MM.1S (cell line): ENCODE data around the gene ELN.

ENCODE experiments used
- DNase-seq: peaks from one replicate; pipeline ENCODE4 v3.0.0-alpha.2; 2015
- H2AFZ ChIP-seq: fragments of 300-600 bp; sonication (generic); 2 replicates; pipeline ENCODE4 v1.6.0; 2016; ENCODE audit warnings: antibody characterized with exemption, low read length
- H3F3A ChIP-seq: fragments of 300-600 bp; sonication (generic); 2 replicates; pipeline ENCODE4 v1.6.1; 2016; ENCODE audit warnings: mild to moderate bottlenecking, antibody characterized with exemption, low read length, moderate library complexity, mixed read lengths; ENCODE audit not compliant: insufficient read depth
- H3K27ac ChIP-seq: fragments of 300-600 bp; sonication (generic); 2 replicates; pipeline ENCODE4 v1.5.1; 2016; ENCODE audit warnings: mild to moderate bottlenecking, low read length
- H3K27me3 ChIP-seq: fragments of 300-600 bp; sonication (generic); replicated peaks from 2 replicates; pipeline ENCODE4 v1.6.0; 2016; ENCODE audit warnings: low read length; ENCODE audit not compliant: insufficient read depth
- H3K36me3 ChIP-seq: fragments of 300-600 bp; sonication (generic); replicated peaks from 2 replicates; pipeline ENCODE4 v1.6.1; 2016; ENCODE audit warnings: mild to moderate bottlenecking, low read length, mixed read lengths; ENCODE audit not compliant: insufficient read depth
- H3K4me1 ChIP-seq: fragments of 300-600 bp; sonication (generic); 2 replicates; pipeline ENCODE4 v1.6.1; 2016; ENCODE audit warnings: low read length, mixed read lengths
- H3K4me2 ChIP-seq: fragments of 300-600 bp; sonication (generic); 2 replicates; pipeline ENCODE4 v1.6.0; 2016; ENCODE audit warnings: low read depth, low read length
- H3K4me3 ChIP-seq: fragments of 300-600 bp; sonication (generic); 2 replicates; pipeline ENCODE4 v1.5.1; 2016; ENCODE audit warnings: low read length, mixed read lengths
- H3K79me2 ChIP-seq: fragments of 300-600 bp; sonication (generic); 2 replicates; pipeline ENCODE4 v1.6.1; 2016; ENCODE audit warnings: mixed run types, low read length, mixed read lengths
- H3K9ac ChIP-seq: fragments of 300-600 bp; sonication (generic); 2 replicates; pipeline ENCODE4 v1.6.1; 2016; ENCODE audit warnings: low read length, mixed read lengths
- H3K9me2 ChIP-seq: fragments of 300-600 bp; sonication (generic); replicated peaks from 2 replicates; pipeline ENCODE4 v1.6.1; 2016; ENCODE audit warnings: mild to moderate bottlenecking, low read length, mixed read lengths; ENCODE audit not compliant: insufficient read depth
- H3K9me3 ChIP-seq: fragments of 300-600 bp; sonication (generic); replicated peaks from 2 replicates; pipeline ENCODE4 v1.6.1; 2016; ENCODE audit warnings: mild to moderate bottlenecking, low read length, mixed read lengths; ENCODE audit not compliant: insufficient read depth
- H4K20me1 ChIP-seq: fragments of 300-600 bp; sonication (generic); 2 replicates; pipeline ENCODE4 v1.6.1; 2016; ENCODE audit warnings: mild to moderate bottlenecking, low read length, moderate library complexity, mixed read lengths; ENCODE audit not compliant: insufficient read depth
- EZH2 ChIP-seq: fragments of 300-600 bp; sonication (generic); optimal IDR thresholded peaks from 2 replicates; pipeline ENCODE3; 2017; ENCODE audit warnings: low read depth, mild to moderate bottlenecking, antibody characterized with exemption, low read length, mixed read lengths
- EZH2phosphoT487 ChIP-seq: fragments of 300-600 bp; sonication (generic); IDR thresholded peaks from 2 replicates; pipeline ENCODE4 v1.6.1; 2018; ENCODE audit warnings: antibody characterized with exemption, low read length
- TF ChIP-seq, protein P1 (sequence below): fragments of 300-600 bp; sonication (generic); IDR thresholded peaks from 2 replicates; pipeline ENCODE4 v1.5.1; 2016; ENCODE audit warnings: antibody characterized with exemption, low read length, mixed read lengths

ELN gene

DNA sequence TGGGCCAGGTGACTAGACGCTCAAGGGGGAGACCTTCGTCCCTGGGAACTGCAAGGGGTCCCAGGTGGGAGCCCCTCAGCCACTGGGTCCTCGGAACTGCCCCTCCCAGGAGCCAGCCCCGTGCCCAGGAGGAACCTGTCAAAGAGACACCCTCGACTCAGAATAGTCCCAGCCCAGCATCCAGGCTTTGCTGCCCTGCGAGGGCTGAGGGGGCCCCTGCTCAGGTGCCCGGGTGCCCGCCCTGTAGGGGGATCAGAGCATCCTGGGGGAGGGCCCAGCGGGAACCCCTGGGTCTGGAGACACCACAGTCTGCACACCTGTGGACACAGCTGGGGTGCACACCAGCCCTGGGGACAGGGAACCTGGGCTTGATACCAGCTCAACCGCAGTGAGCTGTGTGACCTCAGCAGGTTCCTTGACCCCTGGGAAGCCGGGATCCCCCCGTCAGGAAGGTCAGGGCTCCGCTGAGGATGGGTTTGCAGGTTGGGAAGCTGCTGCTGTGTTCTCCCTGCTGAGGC lies 407 bp downstream of the ELN start:
- TF ChIP-seq EZH2phosphoT487 (no peak), EZH2 (no peak)
- TF ChIP-seq, protein P1, sequence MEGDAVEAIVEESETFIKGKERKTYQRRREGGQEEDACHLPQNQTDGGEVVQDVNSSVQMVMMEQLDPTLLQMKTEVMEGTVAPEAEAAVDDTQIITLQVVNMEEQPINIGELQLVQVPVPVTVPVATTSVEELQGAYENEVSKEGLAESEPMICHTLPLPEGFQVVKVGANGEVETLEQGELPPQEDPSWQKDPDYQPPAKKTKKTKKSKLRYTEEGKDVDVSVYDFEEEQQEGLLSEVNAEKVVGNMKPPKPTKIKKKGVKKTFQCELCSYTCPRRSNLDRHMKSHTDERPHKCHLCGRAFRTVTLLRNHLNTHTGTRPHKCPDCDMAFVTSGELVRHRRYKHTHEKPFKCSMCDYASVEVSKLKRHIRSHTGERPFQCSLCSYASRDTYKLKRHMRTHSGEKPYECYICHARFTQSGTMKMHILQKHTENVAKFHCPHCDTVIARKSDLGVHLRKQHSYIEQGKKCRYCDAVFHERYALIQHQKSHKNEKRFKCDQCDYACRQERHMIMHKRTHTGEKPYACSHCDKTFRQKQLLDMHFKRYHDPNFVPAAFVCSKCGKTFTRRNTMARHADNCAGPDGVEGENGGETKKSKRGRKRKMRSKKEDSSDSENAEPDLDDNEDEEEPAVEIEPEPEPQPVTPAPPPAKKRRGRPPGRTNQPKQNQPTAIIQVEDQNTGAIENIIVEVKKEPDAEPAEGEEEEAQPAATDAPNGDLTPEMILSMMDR: no peak
- no peaks in the 10 kb centered on the region for H3K9me3 ChIP-seq
- peaks cover 79% of the 10 kb centered on the region for H3K27me3 ChIP-seq
- H3F3A ChIP-seq: no peaks in the 10 kb centered on the region
- no peak overlapping the region for H3K4me3 ChIP-seq
- H3K4me2 ChIP-seq: no peak overlapping the region
- no peak overlapping the region for H3K9ac ChIP-seq
- H4K20me1 ChIP-seq: no peaks in the 10 kb centered on the region
- H3K27ac ChIP-seq: no peak overlapping the region
- no peaks in the 10 kb centered on the region for H3K36me3 ChIP-seq
- no peaks in the 10 kb centered on the region for H3K79me2 ChIP-seq
- no peaks in the 10 kb centered on the region for H3K4me1 ChIP-seq
- H2AFZ ChIP-seq: no peak overlapping the region
- no peaks in the 10 kb centered on the region for H3K9me2 ChIP-seq
- DNase-seq: no peak

DNA sequence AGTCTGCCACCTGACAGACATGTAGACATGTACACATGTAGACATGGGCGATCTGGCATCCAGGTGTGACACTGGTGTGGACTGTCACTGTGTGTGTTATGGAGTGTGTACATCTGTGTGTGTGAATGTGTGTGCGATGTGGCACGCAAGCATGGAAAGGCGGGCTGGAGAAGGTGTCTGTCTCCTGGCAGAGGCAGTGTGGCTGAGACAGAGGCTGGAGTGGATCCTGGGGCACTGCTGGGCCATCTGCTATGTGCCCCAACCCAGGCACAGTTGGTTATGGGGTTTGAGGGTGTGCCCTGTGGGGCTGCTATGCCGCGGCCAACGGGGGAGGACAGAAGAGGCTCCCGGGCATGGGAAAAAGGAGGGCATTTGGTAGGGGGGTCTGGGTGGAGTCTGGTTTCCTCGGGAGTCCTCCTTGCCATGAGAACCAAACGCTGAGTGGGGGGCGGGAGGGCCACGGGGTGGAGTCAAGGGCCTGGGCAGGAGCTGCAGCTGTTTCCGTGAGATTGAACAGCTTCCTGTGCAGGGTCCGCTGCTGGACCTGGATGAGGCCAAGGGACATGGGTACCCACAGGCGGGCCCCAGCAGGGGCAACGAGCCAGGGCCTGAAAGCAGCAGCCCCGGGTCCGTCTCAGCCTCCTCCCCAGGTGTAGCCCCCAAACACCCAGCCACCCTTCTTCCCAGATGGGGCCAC lies 1.3 kb downstream of the ELN start:
- no peaks in the 10 kb centered on the region for H3K79me2 ChIP-seq
- no peaks in the 10 kb centered on the region for H3K36me3 ChIP-seq
- H3K9me2 ChIP-seq: no peaks in the 10 kb centered on the region
- H3F3A ChIP-seq: no peaks in the 10 kb centered on the region
- H4K20me1 ChIP-seq: no peaks in the 10 kb centered on the region
- H3K9ac ChIP-seq: no peak overlapping the region
- no peak overlapping the region for H2AFZ ChIP-seq
- H3K27ac ChIP-seq: no peak overlapping the region
- peaks cover 71% of the 10 kb centered on the region for H3K27me3 ChIP-seq
- H3K9me3 ChIP-seq: no peaks in the 10 kb centered on the region
- no peak overlapping the region for H3K4me2 ChIP-seq
- no peaks in the 10 kb centered on the region for H3K4me1 ChIP-seq
- H3K4me3 ChIP-seq: no peak overlapping the region
- DNase-seq: no peak
- TF ChIP-seq EZH2: no peak
- TF ChIP-seq EZH2phosphoT487: no peak
- TF ChIP-seq, protein P1: no peak

DNA sequence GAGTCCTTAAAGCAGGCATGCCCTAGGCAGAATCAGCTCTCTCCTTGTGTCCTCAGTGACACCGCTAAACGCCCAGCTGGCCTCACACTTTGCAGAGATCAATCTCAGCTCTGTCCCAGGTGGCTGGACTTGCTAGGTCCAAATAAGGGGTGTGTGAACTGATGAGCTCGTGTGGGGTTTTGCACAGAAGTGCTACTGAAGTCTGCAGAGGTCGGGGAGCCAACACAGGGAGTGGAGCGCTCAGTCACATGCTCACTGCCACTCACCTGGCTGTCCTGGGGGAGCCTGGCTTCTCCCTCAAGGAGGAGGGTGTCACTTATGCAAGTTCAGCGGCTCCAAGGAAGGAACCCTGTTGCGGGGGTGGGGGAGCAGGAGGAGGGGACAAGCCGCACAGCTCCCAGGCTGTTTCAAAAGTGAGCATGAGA lies 2.0 kb downstream of the ELN start:
- H3K36me3 ChIP-seq: no peaks in the 10 kb centered on the region
- H3K27ac ChIP-seq: no peak overlapping the region
- H3K4me1 ChIP-seq: no peaks in the 10 kb centered on the region
- H3K9ac ChIP-seq: no peak overlapping the region
- no peak overlapping the region for H3K4me3 ChIP-seq
- no peaks in the 10 kb centered on the region for H3K9me2 ChIP-seq
- no peak for TF ChIP-seq EZH2
- no peak for TF ChIP-seq EZH2phosphoT487
- TF ChIP-seq, protein P1: no peak
- peaks cover 64% of the 10 kb centered on the region for H3K27me3 ChIP-seq
- no peak overlapping the region for H2AFZ ChIP-seq
- H3K9me3 ChIP-seq: no peaks in the 10 kb centered on the region
- H3F3A ChIP-seq: no peaks in the 10 kb centered on the region
- H3K4me2 ChIP-seq: no peak overlapping the region
- no peaks in the 10 kb centered on the region for H4K20me1 ChIP-seq
- H3K79me2 ChIP-seq: no peaks in the 10 kb centered on the region
- no peak for DNase-seq
